HFFc6 (cell line): Measurements from ENCODE around the gene SPTBN2. TPM values are rescaled to one million over a fixed set of nuclear protein-coding genes. Genes with fewer than 3 reads are reported as not detected.

Experiments used
- DNase-seq: peaks from one replicate; pipeline ENCODE4 v3.0.0-alpha.2; 2018
- H3K27ac Mint-ChIP-seq: 2 replicates; pipeline ENCODE4 v1.8.0; 2020; ENCODE audit warnings: mild to moderate bottlenecking, mixed read lengths
- H3K27me3 Mint-ChIP-seq: 2 replicates; pipeline ENCODE4 v1.8.0; 2021; ENCODE audit warnings: mild to moderate bottlenecking, moderate library complexity, mixed read lengths; ENCODE audit not compliant: insufficient read depth
- H3K36me3 Mint-ChIP-seq: 2 replicates; pipeline ENCODE4 v1.8.0; 2021; ENCODE audit warnings: low read depth, mixed read lengths
- H3K4me1 Mint-ChIP-seq: 2 replicates; pipeline ENCODE4 v1.8.0; 2020; ENCODE audit warnings: low read depth, mixed read lengths
- H3K4me3 Mint-ChIP-seq: 2 replicates; pipeline ENCODE4 v1.8.0; 2020; ENCODE audit warnings: mild to moderate bottlenecking, moderate library complexity, mixed read lengths
- H3K9me3 Mint-ChIP-seq: 2 replicates; pipeline ENCODE4 v1.8.0; 2020; ENCODE audit warnings: mild to moderate bottlenecking, mixed read lengths
- CTCF ChIP-seq: fragments of 200-600 bp; sonication (generic); IDR thresholded peaks from 2 replicates; pipeline ENCODE4 v1.5.0; 2021; ENCODE audit warnings: antibody characterized with exemption, mild to moderate bottlenecking
- long read RNA-seq: library from polyadenylated mRNA; unstranded; transcript quantifications from one replicate; pipeline ENCODE4 v2.0.0, GENCODE V29; 2019
- total RNA-seq, 6 experiments: library from RNA; stranded (reverse); fragmentation: NEBNext Ultra II Directional; extraction: Animal tissue kit (Norgen Biotek cat#: 25700); gene quantifications; 2 replicates in 1 of 6; 3 replicates in 5 of 6; pipeline ENCODE4 v1.2.3, GENCODE V29; 2021

The SPTBN2 gene
- under 1 TPM in 5 of 6 experiments, not detected in 1; 0.13 to 0.94 (median 0.33) TPM for total RNA-seq
- long read RNA-seq, result 0 reads

- peaks cover 46% of the 10 kb centered on the region for H3K27me3 Mint-ChIP-seq
- no peak for DNase-seq
- peaks cover 5% of the 10 kb centered on the region; the same call in 1 of the 2 replicates for H3K36me3 Mint-ChIP-seq
- TF ChIP-seq CTCF, result no peak
- no peak within 1 kb of the TSS for H3K27ac Mint-ChIP-seq
- H3K9me3 Mint-ChIP-seq, result no peaks in the 10 kb centered on the region
- H3K4me3 Mint-ChIP-seq, result peak within 1 kb of the TSS; percentile 82
- H3K4me1 Mint-ChIP-seq, result peaks cover 7% of the 10 kb centered on the region
These were observed at the start of gene SPTBN2 for GRCh38 chr11:66728693-66729385. SPTBN2 (minus strand) TSS chr11:66729216; CDS start chr11:66721240, 7,976 bp downstream.

GRCh38 chr11:66768818-66769217 is 39.8 kb upstream of the SPTBN2 start:
- no peak overlapping the region for H3K27ac Mint-ChIP-seq
- no peak for TF ChIP-seq CTCF

GRCh38 chr11:66768088-66768521 is 39.1 kb upstream of the SPTBN2 start:
- Mint-ChIP-seq H3K36me3 (peaks cover 4% of the 10 kb centered on the region; the same call in 1 of the 2 replicates), H3K27ac (no peak overlapping the region), H3K27me3 (no peaks in the 10 kb centered on the region), H3K4me3 (no peak overlapping the region), H3K9me3 (no peaks in the 10 kb centered on the region), H3K4me1 (no peaks in the 10 kb centered on the region)
- no peak for TF ChIP-seq CTCF
- DNase-seq, result no peak

More at GRCh38 chr11:66768818-66769217, 39.8 kb upstream of the SPTBN2 start:
- Mint-ChIP-seq H3K9me3 (no peaks in the 10 kb centered on the region), H3K36me3 (peaks cover 4% of the 10 kb centered on the region; the same call in 1 of the 2 replicates), H3K4me1 (no peaks in the 10 kb centered on the region), H3K4me3 (no peak overlapping the region), H3K27me3 (no peaks in the 10 kb centered on the region)
- DNase-seq, result no peak

GRCh38 chr11:66767666-66768065 is 38.6 kb upstream of the SPTBN2 start:
- Mint-ChIP-seq H3K27me3 (no peaks in the 10 kb centered on the region), H3K9me3 (no peaks in the 10 kb centered on the region), H3K36me3 (peaks cover 4% of the 10 kb centered on the region; the same call in 1 of the 2 replicates), H3K27ac (no peak overlapping the region), H3K4me3 (no peak overlapping the region), H3K4me1 (no peaks in the 10 kb centered on the region)
- DNase-seq, result no peak
- TF ChIP-seq CTCF, result no peak

- no peak for DNase-seq
- H3K36me3 Mint-ChIP-seq, result peaks cover 4% of the 10 kb centered on the region; the same call in 1 of the 2 replicates
- H3K4me3 Mint-ChIP-seq, result no peak overlapping the region
- H3K27me3 Mint-ChIP-seq, result no peaks in the 10 kb centered on the region
- no peaks in the 10 kb centered on the region for H3K9me3 Mint-ChIP-seq
- H3K27ac Mint-ChIP-seq, result no peak overlapping the region
- no peak for TF ChIP-seq CTCF
- no peaks in the 10 kb centered on the region for H3K4me1 Mint-ChIP-seq
These were observed 37.7 kb upstream of the SPTBN2 start for GRCh38 chr11:66766681-66767080.
